Testis (tissue), 3 donors: ENCODE measurements around the gene GAB3. TPM values are rescaled to one million over a fixed set of nuclear protein-coding genes. Genes with fewer than 3 reads are reported as not detected.

Experiments
- DNase-seq: peaks from one replicate; pipeline ENCODE4 v3.0.0-alpha.2; 2019
- H3K27ac ChIP-seq, 2 donors: fragments of 200-600 bp; sonication (generic); one replicate each; pipeline ENCODE4 v1.5.1; 2019
- H3K27me3 ChIP-seq: fragments of 200-600 bp; sonication (generic); one replicate; pipeline ENCODE4 v1.5.1; 2019
- H3K36me3 ChIP-seq: fragments of 200-600 bp; sonication (generic); one replicate; pipeline ENCODE4 v1.5.1; 2017; ENCODE audit warnings: low read depth; ENCODE audit errors: missing control alignments
- H3K4me1 ChIP-seq: fragments of 200-600 bp; sonication (generic); one replicate; pipeline ENCODE4 v1.5.1; 2019
- H3K4me3 ChIP-seq, 2 donors: fragments of 200-600 bp; sonication (generic); one replicate each; pipeline ENCODE4 v1.5.1; 2017 to 2019
- H3K9me3 ChIP-seq: fragments of 200-600 bp; sonication (generic); one replicate; pipeline ENCODE4 v1.5.1; 2017
- POLR2A ChIP-seq: fragments of 450-650 bp; IDR thresholded peaks from one replicate; pipeline ENCODE4 v1.6.1; 2017; ENCODE audit warnings: antibody characterized with exemption, mild to moderate bottlenecking, moderate library complexity
- WGBS, 2 donors: methylation state at CpG; one replicate each; pipeline ENCODE4 v1.1.5; 2018; 5-methylcytosine and 5-hydroxymethylcytosine counted together
- intact Hi-C: fragments of 100-400 bp; cut with DNase I; formaldehyde crosslinking; loops from one replicate; pipeline ENCODE4 v1.15.1; 2023; ENCODE audit warnings: low total_unique reads
- polyA plus RNA-seq: library from polyadenylated mRNA; stranded (reverse); fragments of 350-450 nt; fragmentation: Illumina TruSeq; extraction: RNeasy Lipid Tissue Mini Kit (QIAGEN cat#74804); gene quantifications from one replicate; pipeline ENCODE4 v1.2.3, GENCODE V29; 2014; ENCODE audit warnings: low read depth, low replicate concordance; ENCODE audit not compliant: insufficient read depth
- total RNA-seq, 2 donors: library from RNA; depleted of rRNA; stranded (reverse); fragments of >200 nt; gene quantifications; one replicate each; pipeline ENCODE4 v1.2.3, GENCODE V29; 2016
- TF ChIP-seq, protein P1 (sequence below), 3 experiments: fragments of 450-650 bp in 2 of 3; fragments of 200-600 bp in 1 of 3; sonication (generic) in 1 of 3; IDR thresholded peaks; one replicate each; pipeline ENCODE4 v1.5.1; 2016 to 2019; ENCODE audit warnings: antibody characterized with exemption in 3 of 3, mild to moderate bottlenecking in 2 of 3, moderate library complexity in 1 of 3

The GAB3 gene
- total and polyA plus RNA-seq, 3 donors from 2014 or later = 9.1 to 30.6 (median 30.5) TPM

DNA sequence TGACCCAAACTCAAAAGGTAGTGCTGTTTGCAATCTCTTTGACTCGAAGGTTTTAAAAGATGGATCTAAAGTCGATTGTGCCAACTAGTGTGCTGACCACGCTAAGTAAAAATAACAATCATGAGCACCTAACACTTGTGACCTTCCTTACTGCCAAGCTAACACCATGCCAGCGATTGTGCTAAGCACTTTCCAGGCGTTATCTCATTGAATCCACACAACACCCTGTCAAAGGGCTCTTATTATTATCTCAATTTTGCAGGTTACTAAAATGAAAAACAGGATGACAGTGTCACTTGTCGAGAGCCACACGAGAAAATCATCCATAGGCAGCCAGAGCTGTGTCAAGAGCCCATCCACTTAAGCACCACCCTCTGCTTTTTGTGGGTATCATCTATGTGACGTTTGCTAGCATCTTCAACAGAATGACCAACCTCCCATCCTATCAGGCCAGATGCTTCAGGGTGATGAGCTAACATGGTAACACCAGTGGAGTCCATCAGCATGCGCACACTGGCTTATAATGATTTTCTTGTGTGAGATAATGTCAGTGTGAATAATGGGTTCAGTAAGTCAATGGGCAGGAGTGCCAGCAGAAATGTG lies 893 bp upstream of the GAB3 start:
- intact Hi-C loops = no loop called here
- Histone ChIP-seq H3K9me3 (no peaks in the 10 kb centered on the region), H3K27ac (no peak overlapping the region), H3K4me3 (no peak overlapping the region), H3K27me3 (no peaks in the 10 kb centered on the region), H3K36me3 (no peaks in the 10 kb centered on the region), H3K4me1 (no peaks in the 10 kb centered on the region)
- 46 to 62% methylated on average over 9 of the region's 9 CpGs for WGBS, 2 donors
- TF ChIP-seq, protein P1, sequence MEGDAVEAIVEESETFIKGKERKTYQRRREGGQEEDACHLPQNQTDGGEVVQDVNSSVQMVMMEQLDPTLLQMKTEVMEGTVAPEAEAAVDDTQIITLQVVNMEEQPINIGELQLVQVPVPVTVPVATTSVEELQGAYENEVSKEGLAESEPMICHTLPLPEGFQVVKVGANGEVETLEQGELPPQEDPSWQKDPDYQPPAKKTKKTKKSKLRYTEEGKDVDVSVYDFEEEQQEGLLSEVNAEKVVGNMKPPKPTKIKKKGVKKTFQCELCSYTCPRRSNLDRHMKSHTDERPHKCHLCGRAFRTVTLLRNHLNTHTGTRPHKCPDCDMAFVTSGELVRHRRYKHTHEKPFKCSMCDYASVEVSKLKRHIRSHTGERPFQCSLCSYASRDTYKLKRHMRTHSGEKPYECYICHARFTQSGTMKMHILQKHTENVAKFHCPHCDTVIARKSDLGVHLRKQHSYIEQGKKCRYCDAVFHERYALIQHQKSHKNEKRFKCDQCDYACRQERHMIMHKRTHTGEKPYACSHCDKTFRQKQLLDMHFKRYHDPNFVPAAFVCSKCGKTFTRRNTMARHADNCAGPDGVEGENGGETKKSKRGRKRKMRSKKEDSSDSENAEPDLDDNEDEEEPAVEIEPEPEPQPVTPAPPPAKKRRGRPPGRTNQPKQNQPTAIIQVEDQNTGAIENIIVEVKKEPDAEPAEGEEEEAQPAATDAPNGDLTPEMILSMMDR (IDR thresholded peaks at IDR 0.05) = no peak
- TF ChIP-seq POLR2A = no peak
- DNase-seq = no peak

GRCh38 chrX:154751203-154751668 lies 359 bp upstream of the GAB3 start:
- Histone ChIP-seq H3K36me3 (no peaks in the 10 kb centered on the region), H3K27me3 (no peaks in the 10 kb centered on the region), H3K4me1 (no peaks in the 10 kb centered on the region), H3K9me3 (no peaks in the 10 kb centered on the region), H3K4me3 (peak overlapping the region; percentile 55 to 70), H3K27ac (peak overlapping the region in 1 of 2 donors; percentile 64)
- DNase-seq = peak; percentile 39
- TF ChIP-seq POLR2A = no peak
- TF ChIP-seq, protein P1 (IDR thresholded peaks at IDR 0.05) = no peak
- 6 to 10% methylated on average over 2 to 16 of the region's 20 CpGs for WGBS, 2 donors
- intact Hi-C loops = no loop called here

GRCh38 chrX:154749856-154750255 lies 1.0 kb downstream of the GAB3 start:
- peak overlapping the region; percentile 55 to 70 for H3K4me3 ChIP-seq
- 3 to 8% methylated on average over 6 of the region's 6 CpGs for WGBS, 2 donors
- H3K9me3 ChIP-seq = no peaks in the 10 kb centered on the region
- no peaks in the 10 kb centered on the region for H3K36me3 ChIP-seq
- intact Hi-C loops = no loop called here
- H3K27me3 ChIP-seq = no peaks in the 10 kb centered on the region
- H3K4me1 ChIP-seq = no peaks in the 10 kb centered on the region
- TF ChIP-seq, protein P1 (IDR thresholded peaks at IDR 0.05) = no peak
- no peak for TF ChIP-seq POLR2A
- DNase-seq = no peak
- H3K27ac ChIP-seq = peak overlapping the region; percentile 37 to 64

DNA sequence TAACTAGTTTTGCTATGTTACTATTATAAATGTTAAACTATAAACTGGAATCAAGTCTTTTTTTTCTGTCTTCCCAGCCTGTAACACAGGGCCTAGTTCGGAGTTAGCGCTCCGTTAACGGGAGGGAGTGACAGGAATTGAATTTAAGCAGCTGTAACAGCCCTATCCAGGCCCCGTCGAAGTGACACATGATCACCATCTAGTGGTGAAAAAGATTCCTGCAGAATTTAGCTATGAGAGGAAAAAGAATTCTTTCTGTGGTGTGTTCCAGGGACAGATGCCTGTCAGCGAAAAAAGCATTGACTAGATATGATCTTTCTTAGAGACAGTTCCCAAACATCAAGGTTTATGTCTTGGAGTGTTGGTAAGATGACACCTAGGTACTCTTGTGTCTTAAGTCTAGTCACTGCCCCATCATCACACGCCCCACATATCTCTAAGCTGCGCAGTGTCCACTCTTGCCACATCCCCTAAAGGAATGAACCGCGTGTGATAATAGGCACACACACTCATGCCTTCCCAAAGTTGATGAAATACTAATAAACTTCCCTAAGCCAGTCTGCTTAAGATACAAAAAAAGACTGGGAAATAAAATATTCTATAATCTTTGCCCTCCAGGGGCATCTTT lies 2.1 kb downstream of the GAB3 start:
- no peak overlapping the region for H3K4me3 ChIP-seq
- H3K27me3 ChIP-seq = no peaks in the 10 kb centered on the region
- TF ChIP-seq, protein P1 (IDR thresholded peaks at IDR 0.05) = peak; percentile 60 to 73 (median 60)
- TF ChIP-seq POLR2A = no peak
- no peak overlapping the region for H3K27ac ChIP-seq
- intact Hi-C loops = no loop called here
- H3K9me3 ChIP-seq = no peaks in the 10 kb centered on the region
- peak; percentile 46 for DNase-seq
- H3K36me3 ChIP-seq = no peaks in the 10 kb centered on the region
- 22 to 25% methylated on average over 11 of the region's 11 CpGs for WGBS, 2 donors
- no peaks in the 10 kb centered on the region for H3K4me1 ChIP-seq

GRCh38 chrX:154742613-154743012 lies 8.3 kb downstream of the GAB3 start:
- Histone ChIP-seq H3K9me3 (no peaks in the 10 kb centered on the region), H3K27ac (no peak overlapping the region), H3K4me3 (no peak overlapping the region), H3K36me3 (no peaks in the 10 kb centered on the region), H3K27me3 (no peaks in the 10 kb centered on the region), H3K4me1 (no peaks in the 10 kb centered on the region)
- DNase-seq = no peak
- intact Hi-C loops = no loop called here
- TF ChIP-seq, protein P1 (IDR thresholded peaks at IDR 0.05) = no peak
- TF ChIP-seq POLR2A = no peak
